Vagina (tissue), 2 donors: ENCODE measurements around the gene RBM26.

Experiments
- CTCF ChIP-seq, 3 experiments: fragments of 450-650 bp in 2 of 3; fragments of 200-600 bp in 1 of 3; sonication (generic) in 1 of 3; IDR thresholded peaks; one replicate each; pipeline ENCODE4 v1.5.1; 2017 to 2019; ENCODE audit warnings: antibody characterized with exemption in 3 of 3, mild to moderate bottlenecking in 2 of 3, moderate library complexity in 2 of 3
- POLR2A ChIP-seq, 2 donors: fragments of 450-650 bp; IDR thresholded peaks; one replicate each; pipeline ENCODE4 v1.6.1; 2017; ENCODE audit warnings: antibody characterized with exemption in 2 of 2, mild to moderate bottlenecking in 2 of 2, moderate library complexity in 2 of 2

GRCh38 chr13:79353693-79354092, 52.4 kb downstream of the RBM26 start:
- TF ChIP-seq CTCF (IDR thresholded peaks at IDR 0.05) (no peak), POLR2A (IDR thresholded peaks at IDR 0.05) (no peak)
